Measurements from ENCODE around the gene COL15A1. TPM values are rescaled to one million over a fixed set of nuclear protein-coding genes. Genes with fewer than 3 reads are reported as not detected.

COL15A1 gene
- polyA plus RNA-seq, 3 donors from 2014 or later = 0.36 to 0.85 (median 0.54) TPM

- Mint-ChIP-seq H3K36me3 (peaks cover 0 to 5% (median 3%) of the 10 kb centered on the region in 3 donors), H3K4me3 (peak overlapping the region; percentile 15 to 80 (median 49)), H3K27me3 (ENCODE audit: low read depth in 3 of 3) (peaks cover 0 to 1% (median 0%) of the 10 kb centered on the region in 3 donors), H3K4me1 (peaks cover 91 to 98% of the 10 kb centered on the region in 2 donors), H3K9me3 (no peaks in the 10 kb centered on the region), H3K27ac (peak overlapping the region; percentile 53 to 93 (median 83))
- DNase-seq = no peak
Measured at GRCh38 chr9:99114846-99115500, 171.3 kb downstream of the COL15A1 start.

- no peaks in the 10 kb centered on the region for H3K9me3 Mint-ChIP-seq
- H3K36me3 Mint-ChIP-seq = peaks cover 0 to 5% (median 3%) of the 10 kb centered on the region in 3 donors
- peak overlapping the region; percentile 53 to 88 (median 78) for H3K27ac Mint-ChIP-seq
- peaks cover 0 to 1% (median 0%) of the 10 kb centered on the region in 3 donors for H3K27me3 Mint-ChIP-seq (ENCODE audit: low read depth in 3 of 3)
- H3K4me1 Mint-ChIP-seq = peaks cover 91 to 98% of the 10 kb centered on the region in 2 donors
- H3K4me3 Mint-ChIP-seq = peak overlapping the region in 4 of 5 donors; percentile 15 to 69 (median 38)
- no peak for DNase-seq
Measured at GRCh38 chr9:99116003-99116411, 172.3 kb downstream of the COL15A1 start.

- H3K4me3 Mint-ChIP-seq = peak overlapping the region; percentile 78 to 92 (median 82)
- DNase-seq = peak; percentile 62 to 63 (median 62)
- peak overlapping the region; percentile 86 to 95 (median 90) for H3K27ac Mint-ChIP-seq
- peaks cover 92 to 99% of the 10 kb centered on the region in 2 donors for H3K4me1 Mint-ChIP-seq
- peaks cover 0 to 3% (median 0%) of the 10 kb centered on the region in 3 donors for H3K36me3 Mint-ChIP-seq
- peaks cover 0 to 1% (median 0%) of the 10 kb centered on the region in 3 donors for H3K27me3 Mint-ChIP-seq (ENCODE audit: low read depth in 3 of 3)
- no peaks in the 10 kb centered on the region for H3K9me3 Mint-ChIP-seq
Measured at GRCh38 chr9:99118782-99119466, 175.2 kb downstream of the COL15A1 start.

- Mint-ChIP-seq H3K4me3 (peak overlapping the region; percentile 78 to 92 (median 82)), H3K27ac (peak overlapping the region; percentile 86 to 95 (median 90)), H3K27me3 (ENCODE audit: low read depth in 3 of 3) (peaks cover 0 to 1% (median 0%) of the 10 kb centered on the region in 3 donors)
Measured at GRCh38 chr9:99119976-99120655, 176.4 kb downstream of the COL15A1 start.

More at GRCh38 chr9:99119976-99120655, 176.4 kb downstream of the COL15A1 start:
- Mint-ChIP-seq H3K4me1 (peaks cover 90 to 99% of the 10 kb centered on the region in 2 donors), H3K36me3 (peaks cover 0 to 3% (median 0%) of the 10 kb centered on the region in 3 donors), H3K9me3 (no peaks in the 10 kb centered on the region)
- DNase-seq = no peak

Other genes with a start within 250 kb of the COL15A1 start
- gene GABBR2, start 235.0 kb upstream of the COL15A1 start, polyA plus RNA-seq = not detected
- gene ANKS6, start 147.4 kb upstream of the COL15A1 start, polyA plus RNA-seq = 1 to 10 TPM; 2.6 to 3.7 (median 3.2) TPM
- 1 to 10 TPM; 1.7 to 4.3 (median 4.2) TPM for gene GALNT12, start 136.2 kb upstream of the COL15A1 start, polyA plus RNA-seq
- 10 to 100 TPM; 34.2 to 71.0 (median 67.8) TPM for gene TGFBR1, start 161.2 kb downstream of the COL15A1 start, polyA plus RNA-seq